OCI-LY7 (cell line): ENCODE measurements around the gene RSAD1. TPM values are rescaled to one million over a fixed set of nuclear protein-coding genes. Genes with fewer than 3 reads are reported as not detected.

Experiments
- BruUV-seq: library from RNA; stranded (reverse); fragments of 400-500 nt; replicated peaks from 2 replicates; lab custom pipeline; 2021; lab: Mats Ljungman, UMichigan
- CTCF ChIA-PET: fragments of 300-600 bp; sonication (Branson Sonifier 250); formaldehyde crosslinking; loops from one replicate; lab custom pipeline; 2022; ENCODE audit warnings: antibody characterized with exemption; ENCODE audit not compliant: unreplicated experiment; lab: Charles Lee
- POLR2A ChIA-PET: fragments of 300-600 bp; sonication (Branson Sonifier 250); formaldehyde crosslinking; loops from one replicate; lab custom pipeline; 2022; ENCODE audit warnings: antibody characterized with exemption; lab: Charles Lee
- DNase-seq: peaks from one replicate; pipeline ENCODE4 v3.0.0-alpha.2; 2015; ENCODE audit warnings: low spot score
- H2AFZ ChIP-seq: fragments of 200-600 bp; sonication (generic), shearing (Covaris generic); 2 replicates; pipeline ENCODE4 v1.6.1; 2014; ENCODE audit warnings: mild to moderate bottlenecking, antibody characterized with exemption, low read length, moderate library complexity
- H3K27ac ChIP-seq: fragments of 200-600 bp; sonication (generic); 2 replicates; pipeline ENCODE4 v1.5.1; 2014; ENCODE audit warnings: mixed run types, low read depth, mild to moderate bottlenecking, moderate library complexity, low read length, inconsistent platforms; ENCODE audit not compliant: poor library complexity, severe bottlenecking
- H3K36me3 ChIP-seq: fragments of 200-600 bp; sonication (generic); 2 replicates; pipeline ENCODE4 v1.6.1; 2014; ENCODE audit warnings: mild to moderate bottlenecking, antibody characterized with exemption, low read length, moderate library complexity, mixed read lengths; ENCODE audit not compliant: insufficient read depth
- H3K4me1 ChIP-seq: fragments of 200-600 bp; sonication (generic); 2 replicates; pipeline ENCODE4 v1.5.1; 2014; ENCODE audit warnings: mild to moderate bottlenecking, low read length; ENCODE audit not compliant: insufficient read depth, poor library complexity, severe bottlenecking
- H3K4me2 ChIP-seq: fragments of 200-600 bp; sonication (generic); 2 replicates; pipeline ENCODE4 v1.6.1; 2014; ENCODE audit warnings: mild to moderate bottlenecking, low read length
- H3K4me3 ChIP-seq: fragments of 200-600 bp; sonication (generic); 2 replicates; pipeline ENCODE4 v1.5.1; 2014; ENCODE audit warnings: mild to moderate bottlenecking, low read depth, low read length; ENCODE audit not compliant: poor library complexity, severe bottlenecking
- H3K79me2 ChIP-seq: fragments of 200-600 bp; sonication (generic); 2 replicates; pipeline ENCODE4 v1.6.1; 2016; ENCODE audit warnings: low read depth, mild to moderate bottlenecking, low read length, moderate library complexity, mixed read lengths; ENCODE audit not compliant: insufficient read depth
- H3K9me2 ChIP-seq: fragments of 200-600 bp; sonication (generic); 2 replicates; pipeline ENCODE4 v1.6.1; 2016; ENCODE audit warnings: mild to moderate bottlenecking, low read length, mixed read lengths; ENCODE audit not compliant: insufficient read depth
- H3K9me3 ChIP-seq: fragments of 200-600 bp; sonication (generic); 2 replicates; pipeline ENCODE4 v1.6.1; 2014; ENCODE audit warnings: mild to moderate bottlenecking, mixed run types, low read length, mixed read lengths
- H4K20me1 ChIP-seq: fragments of 200-600 bp; sonication (generic); 2 replicates; pipeline ENCODE4 v1.6.1; 2014; ENCODE audit warnings: mild to moderate bottlenecking, antibody characterized with exemption, low read length, moderate library complexity, mixed read lengths; ENCODE audit not compliant: insufficient read depth
- CTCF ChIP-seq: fragments of 200-600 bp; sonication (generic); conservative IDR thresholded peaks from 2 replicates; pipeline ENCODE4 v1.5.1; 2014; ENCODE audit warnings: mild to moderate bottlenecking, antibody characterized with exemption, low read length, moderate library complexity, mixed read lengths
- EZH2phosphoT487 ChIP-seq: fragments of 200-600 bp; sonication (generic); IDR thresholded peaks from 2 replicates; pipeline ENCODE4 v1.6.1; 2018; ENCODE audit warnings: low read depth, borderline replicate concordance, mild to moderate bottlenecking, mixed run types, antibody characterized with exemption, low read length, moderate library complexity, mixed read lengths
- intact Hi-C: fragments of 100-400 bp; cut with micrococcal nuclease; formaldehyde crosslinking; loops from one replicate; pipeline ENCODE4 v1.10.0; 2022; ENCODE audit not compliant: unreplicated experiment
- total RNA-seq, 2 experiments: library from RNA; depleted of rRNA in 1 of 2; stranded (reverse); fragments of >200 nt in 1 of 2; shearing (Covaris generic) in 1 of 2; gene quantifications; 2 replicates each; pipeline ENCODE4 v1.2.3, GENCODE V29; 2014 to 2022

The RSAD1 gene
- total RNA-seq, 2 experiments from 2014 or later: 22.6 to 27.9 TPM

DNA sequence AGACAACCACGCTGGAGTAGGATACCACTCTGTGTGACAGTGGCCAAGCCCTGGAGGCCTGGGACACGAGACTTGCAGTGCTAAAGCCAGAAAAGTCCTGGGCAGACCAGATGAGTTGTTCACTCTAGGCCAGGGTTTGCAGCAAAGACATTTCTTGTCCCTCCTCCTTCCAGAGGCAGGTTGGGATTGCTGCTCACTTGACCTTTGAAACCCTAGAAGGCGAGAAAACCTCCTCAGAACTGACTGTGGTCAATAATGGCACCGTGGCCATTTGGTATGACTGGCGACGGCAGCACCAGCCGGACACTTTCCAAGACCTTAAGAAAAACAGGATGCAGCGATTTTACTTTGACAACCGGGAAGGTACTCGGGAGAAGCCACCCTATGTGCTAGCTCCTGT, 44.1 kb downstream of the RSAD1 start:
- H3K9me2 ChIP-seq: no peaks in the 10 kb centered on the region
- H3K4me3 ChIP-seq: no peak overlapping the region
- DNase-seq: no peak
- H3K79me2 ChIP-seq: no peaks in the 10 kb centered on the region
- TF ChIP-seq EZH2phosphoT487 (no peak), CTCF (no peak)
- H3K36me3 ChIP-seq: no peaks in the 10 kb centered on the region
- no TSS peak for BruUV-seq
- no peak overlapping the region for H3K27ac ChIP-seq
- no peaks in the 10 kb centered on the region for H3K4me1 ChIP-seq
- POLR2A ChIA-PET: no interaction called here
- intact Hi-C loops: no loop called here
- H3K4me2 ChIP-seq: no peak overlapping the region
- no peaks in the 10 kb centered on the region for H4K20me1 ChIP-seq
- no peak overlapping the region for H2AFZ ChIP-seq
- H3K9me3 ChIP-seq: no peaks in the 10 kb centered on the region
- CTCF ChIA-PET: no interaction called here

DNA sequence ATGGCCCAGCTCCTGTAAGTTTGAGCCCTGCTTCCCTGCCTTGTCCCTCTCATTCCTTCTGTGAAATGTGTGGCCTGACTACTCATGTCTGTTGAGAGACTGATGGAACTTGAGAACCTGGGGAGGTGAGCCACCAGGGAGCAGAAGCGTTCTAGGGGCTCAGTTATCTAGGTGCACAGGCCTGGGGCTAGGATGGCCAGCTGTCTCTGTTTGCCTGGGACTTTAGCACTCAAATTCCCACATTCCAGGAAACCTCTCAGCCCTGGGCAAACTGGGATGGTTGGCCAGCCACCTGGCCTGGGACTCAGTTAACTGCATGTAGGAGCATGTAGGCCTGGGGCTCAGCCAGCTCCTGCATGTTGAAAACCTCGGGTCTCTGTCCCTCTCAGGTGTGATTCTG, 44.5 kb downstream of the RSAD1 start:
- H3K27ac ChIP-seq: no peak overlapping the region
- DNase-seq: no peak
- no TSS peak for BruUV-seq
- no peaks in the 10 kb centered on the region for H3K9me2 ChIP-seq
- ChIA-PET POLR2A (no interaction called here), CTCF (no interaction called here)
- H3K9me3 ChIP-seq: no peaks in the 10 kb centered on the region
- no peaks in the 10 kb centered on the region for H3K36me3 ChIP-seq
- no peak overlapping the region for H3K4me2 ChIP-seq
- no peak overlapping the region for H2AFZ ChIP-seq
- no peaks in the 10 kb centered on the region for H4K20me1 ChIP-seq
- H3K4me1 ChIP-seq: no peaks in the 10 kb centered on the region
- H3K79me2 ChIP-seq: no peaks in the 10 kb centered on the region
- TF ChIP-seq EZH2phosphoT487 (no peak), CTCF (no peak)
- H3K4me3 ChIP-seq: no peak overlapping the region
- intact Hi-C loops: no loop called here

- POLR2A ChIA-PET: no interaction called here
- no TSS peak for BruUV-seq
- H3K36me3 ChIP-seq: no peaks in the 10 kb centered on the region
- CTCF ChIA-PET: no interaction called here
- no peak overlapping the region for H3K27ac ChIP-seq
- intact Hi-C loops: no loop called here
- no peaks in the 10 kb centered on the region for H3K4me1 ChIP-seq
- H2AFZ ChIP-seq: no peak overlapping the region
- DNase-seq: no peak
- H3K9me2 ChIP-seq: no peaks in the 10 kb centered on the region
- H3K4me3 ChIP-seq: no peak overlapping the region
- no peak overlapping the region for H3K4me2 ChIP-seq
- TF ChIP-seq EZH2phosphoT487 (no peak), CTCF (no peak)
- no peaks in the 10 kb centered on the region for H3K9me3 ChIP-seq
- no peaks in the 10 kb centered on the region for H4K20me1 ChIP-seq
- H3K79me2 ChIP-seq: no peaks in the 10 kb centered on the region
These were observed 46.2 kb downstream of the RSAD1 start for GRCh38 chr17:50524838-50525237.
